PC-3 (cell line): ENCODE results near the gene TYK2.

Experiments used
- CTCF ChIP-seq: fragments of 300-600 bp; sonication (generic); conservative IDR thresholded peaks from 2 replicates; pipeline ENCODE4 v1.5.1; 2017; ENCODE audit warnings: antibody characterized with exemption, low read depth, mild to moderate bottlenecking, low read length
- EZH2 ChIP-seq: fragments of 300-600 bp; sonication (generic); IDR thresholded peaks from one replicate; pipeline ENCODE4 v1.6.1; 2017; ENCODE audit warnings: antibody characterized with exemption, mild to moderate bottlenecking, low read length; ENCODE audit not compliant: unreplicated experiment

GRCh38 chr19:10353793-10354391, 26.5 kb downstream of the TYK2 start:
- TF ChIP-seq CTCF, result no peak
- TF ChIP-seq EZH2, result no peak
